Muscle layer of duodenum (tissue), 2 donors: ENCODE data around the gene WTAP.
"Not testable (repeated sequence)": the region's sequence is repeated elsewhere in the genome, so short reads cannot be mapped to it uniquely, and the experiment has no call there.

Experiments used
- H3K27ac ChIP-seq: one replicate; pipeline ENCODE4 v1.7.0; 2013; ENCODE audit warnings: mild to moderate bottlenecking, low read length
- H3K27me3 ChIP-seq: one replicate; pipeline ENCODE4 v1.7.0; 2013; ENCODE audit warnings: low read depth, mild to moderate bottlenecking, control low read depth, low read length
- H3K36me3 ChIP-seq, 2 donors: one replicate each; pipeline ENCODE4 v1.7.0; 2013; ENCODE audit warnings: low read length in 2 of 2, control low read depth in 1 of 2, mild to moderate bottlenecking in 1 of 2; ENCODE audit not compliant: insufficient read depth in 2 of 2, control insufficient read depth in 1 of 2
- H3K4me1 ChIP-seq, 2 donors: one replicate each; pipeline ENCODE4 v1.7.0; 2013; ENCODE audit warnings: low read length in 2 of 2, mild to moderate bottlenecking in 2 of 2, control low read depth in 1 of 2, moderate library complexity in 1 of 2; ENCODE audit not compliant: insufficient read depth in 2 of 2, control insufficient read depth in 1 of 2
- H3K4me3 ChIP-seq, 2 donors: one replicate each; pipeline ENCODE4 v1.7.0; 2013; ENCODE audit warnings: low read length in 2 of 2, low read depth in 1 of 2, mild to moderate bottlenecking in 1 of 2
- H3K9me3 ChIP-seq, 2 donors: one replicate each; pipeline ENCODE4 v1.7.0; 2013; ENCODE audit warnings: low read length in 2 of 2, control low read depth in 1 of 2, mild to moderate bottlenecking in 1 of 2; ENCODE audit not compliant: control insufficient read depth in 1 of 2
- donor health status: healthy.

The WTAP gene

DNA sequence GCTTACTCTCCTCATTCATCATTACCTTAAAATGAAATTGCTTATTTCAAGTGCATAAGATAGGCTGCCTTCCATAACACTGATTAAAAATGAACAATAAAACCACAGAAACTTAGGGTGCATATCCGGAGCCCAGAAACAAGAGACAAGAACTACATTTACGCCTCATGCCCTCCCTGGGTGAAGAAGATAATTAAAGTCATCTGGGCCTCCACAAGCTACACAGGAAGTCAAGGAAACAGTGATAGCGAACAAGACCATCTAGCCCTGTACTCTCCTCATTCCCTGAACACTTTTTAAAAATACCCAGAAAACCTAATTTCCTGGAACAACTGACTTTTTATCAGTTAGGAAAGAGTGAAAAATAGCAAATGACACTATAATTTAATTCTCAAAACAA lies 40.6 kb upstream of the WTAP start:
- H3K27ac ChIP-seq, result no peak overlapping the region
- no peaks in the 10 kb centered on the region for H3K27me3 ChIP-seq
- no peaks in the 10 kb centered on the region for H3K9me3 ChIP-seq
- no peak overlapping the region for H3K4me3 ChIP-seq
- H3K36me3 ChIP-seq, result peaks cover 35 to 44% of the 10 kb centered on the region in 2 donors
- peaks cover 0 to 23% of the 10 kb centered on the region in 2 donors for H3K4me1 ChIP-seq

DNA sequence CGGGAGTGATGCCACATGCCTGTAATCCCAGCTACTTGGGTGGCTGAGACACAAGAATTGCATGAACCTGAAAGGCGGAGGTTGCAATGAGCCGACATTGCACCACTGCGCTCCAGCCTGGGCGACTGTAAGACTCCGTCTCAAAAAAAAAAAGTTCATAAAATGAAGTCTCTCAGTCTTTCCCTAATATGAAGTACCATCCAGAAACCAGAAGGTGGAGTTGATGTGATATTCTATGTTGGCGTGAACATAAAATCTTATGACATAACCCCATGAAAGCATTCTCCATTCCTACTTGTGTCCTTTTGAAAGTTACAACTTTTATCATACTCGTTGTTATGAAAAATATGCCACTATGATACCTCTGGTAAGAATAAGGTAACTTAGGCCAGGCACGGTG lies 40.0 kb upstream of the WTAP start:
- Histone ChIP-seq H3K9me3 (no peaks in the 10 kb centered on the region), H3K27me3 (no peaks in the 10 kb centered on the region), H3K4me3 (no peak overlapping the region), H3K4me1 (peaks cover 0 to 27% of the 10 kb centered on the region in 2 donors), H3K36me3 (peaks cover 33 to 38% of the 10 kb centered on the region in 2 donors), H3K27ac (no peak overlapping the region)

DNA sequence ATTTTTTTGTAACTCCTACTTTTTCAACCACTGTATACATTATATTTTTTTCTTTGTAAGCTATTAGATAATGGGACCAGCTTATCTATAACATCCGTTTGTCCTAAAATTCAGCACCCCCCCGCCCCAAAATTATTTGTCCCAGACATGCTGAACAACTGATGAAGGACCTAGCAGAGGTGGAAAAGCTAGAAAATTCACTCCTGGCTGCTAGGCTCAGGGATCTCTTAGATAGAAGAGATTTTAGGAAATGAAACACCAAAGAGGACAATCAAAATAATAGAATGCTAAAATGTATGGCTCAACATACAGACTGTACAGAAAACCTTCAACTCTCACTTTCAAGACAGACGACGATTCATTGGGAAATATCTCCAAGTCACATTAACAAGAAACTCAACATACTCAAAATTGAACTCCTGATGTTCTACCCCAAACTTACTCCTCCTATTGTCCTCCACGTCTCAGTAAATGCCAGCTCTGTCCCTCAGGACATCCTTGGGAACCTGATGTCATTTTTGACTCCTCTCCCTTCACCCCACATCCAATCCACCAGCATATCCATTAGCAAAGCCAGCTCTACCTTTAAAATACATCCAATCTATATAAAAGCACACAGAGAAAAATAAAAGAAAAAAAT lies 38.9 kb upstream of the WTAP start:
- Histone ChIP-seq H3K27ac (peak overlapping the region; percentile 16), H3K4me1 (peaks cover 0 to 27% of the 10 kb centered on the region in 2 donors), H3K27me3 (no peaks in the 10 kb centered on the region), H3K9me3 (no peaks in the 10 kb centered on the region), H3K4me3 (peak overlapping the region in 1 of 2 donors; percentile 19), H3K36me3 (peaks cover 31 to 37% of the 10 kb centered on the region in 2 donors)

DNA sequence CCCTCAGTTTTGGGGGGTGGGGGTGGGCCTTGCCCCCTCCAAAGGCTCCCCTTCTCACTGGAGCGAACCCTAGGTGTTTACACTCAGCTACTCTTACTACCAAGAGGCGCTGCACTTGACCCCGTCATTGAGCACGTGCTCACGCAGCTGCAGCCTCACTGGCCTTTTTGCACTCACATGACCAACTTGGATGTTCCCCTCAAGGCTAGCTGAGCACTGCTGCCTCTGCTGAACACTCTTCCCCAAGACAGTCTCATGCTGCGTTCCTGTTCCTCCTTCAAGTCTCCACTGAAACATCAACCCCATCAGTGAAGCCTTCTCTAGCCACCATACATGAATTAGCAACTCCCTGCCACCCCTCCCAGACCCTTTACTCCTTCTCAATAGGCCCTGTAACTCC lies 38.3 kb upstream of the WTAP start:
- Histone ChIP-seq H3K4me1 (peaks cover 0 to 27% of the 10 kb centered on the region in 2 donors), H3K4me3 (peak overlapping the region; percentile 19 to 33), H3K27me3 (no peaks in the 10 kb centered on the region), H3K36me3 (peaks cover 25 to 37% of the 10 kb centered on the region in 2 donors), H3K27ac (peak overlapping the region; percentile 16), H3K9me3 (no peaks in the 10 kb centered on the region)

- peak overlapping the region in 1 of 2 donors; percentile 97 for H3K4me3 ChIP-seq
- peaks cover 20 to 32% of the 10 kb centered on the region in 2 donors for H3K36me3 ChIP-seq
- H3K9me3 ChIP-seq, H3K27ac ChIP-seq, H3K27me3 ChIP-seq: not testable (repeated sequence)
- H3K4me1 ChIP-seq, result peaks cover 0 to 27% of the 10 kb centered on the region in 2 donors
These were observed 37.2 kb upstream of the WTAP start for GRCh38 chr6:159690135-159690534.

DNA sequence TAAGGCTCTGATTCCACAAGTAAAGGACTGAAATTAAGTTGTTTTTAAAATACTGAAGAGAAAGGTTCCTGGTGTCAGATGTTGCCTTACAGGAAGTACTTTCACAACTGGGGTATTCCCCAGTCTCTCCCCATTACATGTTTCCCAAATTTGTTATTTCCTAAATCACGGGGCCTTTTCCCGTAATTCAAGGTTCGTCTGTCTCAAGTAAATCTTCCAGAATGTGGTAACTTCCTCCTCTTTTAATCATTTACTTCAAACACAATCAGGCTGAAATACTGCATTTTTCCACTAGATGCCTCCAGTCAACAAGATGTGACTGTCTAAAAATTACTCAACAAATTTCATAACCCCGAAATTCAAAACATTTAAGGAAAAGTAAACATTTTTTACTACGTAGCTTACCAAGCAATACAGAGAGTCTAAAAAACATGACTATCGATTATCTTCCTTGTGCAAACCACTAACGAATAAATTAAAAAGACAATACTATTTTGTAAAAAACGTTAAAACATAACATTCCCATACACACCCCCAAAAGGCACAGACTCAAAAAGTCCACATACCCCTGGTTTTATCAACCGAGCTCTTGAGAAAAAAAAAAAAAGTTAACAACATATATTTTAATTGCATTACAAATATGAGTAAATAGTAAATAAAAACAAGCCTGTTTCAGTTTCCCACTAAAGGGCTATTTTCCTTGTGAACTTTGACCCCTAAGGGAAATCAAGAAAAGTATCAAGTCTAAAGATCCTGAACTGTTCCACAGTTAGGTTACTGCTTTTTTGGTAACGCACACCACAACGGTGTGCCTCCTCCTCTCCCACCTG lies 36.0 kb upstream of the WTAP start:
- Histone ChIP-seq H3K36me3 (peaks cover 10 to 27% of the 10 kb centered on the region in 2 donors), H3K9me3 (no peaks in the 10 kb centered on the region), H3K4me1 (peaks cover 0 to 27% of the 10 kb centered on the region in 2 donors), H3K27me3 (no peaks in the 10 kb centered on the region), H3K4me3 (peak overlapping the region; percentile 89 to 97), H3K27ac (peak overlapping the region; percentile 92)

DNA sequence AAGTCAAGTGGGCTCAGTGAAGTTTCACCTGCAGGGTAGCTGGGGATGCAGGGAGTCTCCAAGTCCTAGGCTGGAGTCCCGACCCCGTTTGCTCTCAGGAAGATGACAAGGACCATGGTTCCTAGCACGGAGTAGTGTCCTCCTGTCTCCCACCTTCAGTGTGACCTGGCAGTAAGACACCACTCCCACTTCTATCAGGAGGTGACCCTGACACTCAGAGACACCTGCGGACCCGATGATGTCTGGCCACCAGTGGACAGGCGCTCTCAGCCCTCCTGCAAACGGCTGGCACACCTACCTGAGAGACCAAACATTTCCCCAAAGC lies 35.4 kb upstream of the WTAP start:
- no peaks in the 10 kb centered on the region for H3K9me3 ChIP-seq
- H3K27me3 ChIP-seq, result no peaks in the 10 kb centered on the region
- H3K4me3 ChIP-seq, result peak overlapping the region; percentile 89 to 97
- peaks cover 0 to 27% of the 10 kb centered on the region in 2 donors for H3K4me1 ChIP-seq
- peaks cover 10 to 23% of the 10 kb centered on the region in 2 donors for H3K36me3 ChIP-seq
- peak overlapping the region; percentile 92 for H3K27ac ChIP-seq

DNA sequence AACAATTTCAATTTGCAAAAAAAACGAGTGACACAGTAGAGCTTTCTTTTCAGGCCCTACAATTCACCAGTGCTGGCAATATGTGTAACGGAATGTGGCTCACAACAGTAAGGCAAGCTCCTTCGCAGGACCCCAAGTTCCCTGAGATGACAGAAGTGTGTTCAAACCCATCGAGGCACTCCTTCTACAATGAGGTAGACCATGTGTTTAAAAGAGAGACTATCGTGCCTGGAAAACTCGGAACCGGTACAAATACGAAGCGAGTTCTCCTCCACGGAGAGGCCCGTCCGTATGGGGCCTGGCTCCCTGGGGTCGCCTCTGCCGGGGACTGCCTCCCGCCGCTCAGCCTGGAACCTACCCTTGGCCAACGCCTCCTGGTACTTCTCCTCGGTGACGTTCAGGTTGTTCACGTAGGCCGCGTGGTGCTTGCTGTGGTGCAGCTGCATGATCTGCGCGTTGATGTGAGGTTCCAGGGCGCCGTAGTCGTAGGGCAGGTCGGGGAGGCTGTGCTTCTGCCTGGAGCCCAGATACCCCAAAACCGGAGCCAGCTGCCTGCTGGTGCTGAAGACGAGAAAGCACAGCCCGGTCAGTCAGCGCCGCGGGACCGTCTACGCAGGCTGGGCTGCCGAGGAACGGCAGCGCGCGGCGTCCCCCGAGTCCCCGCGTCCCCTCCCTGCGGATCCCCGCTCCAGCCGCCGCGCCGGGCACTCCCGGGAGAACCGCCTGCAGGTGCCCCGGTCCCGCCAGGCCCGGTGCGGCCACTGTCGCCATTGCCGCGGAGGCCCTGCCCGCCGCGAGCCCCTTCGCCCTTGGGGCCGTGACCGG lies 34.8 kb upstream of the WTAP start:
- peaks cover 10 to 18% of the 10 kb centered on the region in 2 donors for H3K36me3 ChIP-seq
- peaks cover 0 to 27% of the 10 kb centered on the region in 2 donors for H3K4me1 ChIP-seq

DNA sequence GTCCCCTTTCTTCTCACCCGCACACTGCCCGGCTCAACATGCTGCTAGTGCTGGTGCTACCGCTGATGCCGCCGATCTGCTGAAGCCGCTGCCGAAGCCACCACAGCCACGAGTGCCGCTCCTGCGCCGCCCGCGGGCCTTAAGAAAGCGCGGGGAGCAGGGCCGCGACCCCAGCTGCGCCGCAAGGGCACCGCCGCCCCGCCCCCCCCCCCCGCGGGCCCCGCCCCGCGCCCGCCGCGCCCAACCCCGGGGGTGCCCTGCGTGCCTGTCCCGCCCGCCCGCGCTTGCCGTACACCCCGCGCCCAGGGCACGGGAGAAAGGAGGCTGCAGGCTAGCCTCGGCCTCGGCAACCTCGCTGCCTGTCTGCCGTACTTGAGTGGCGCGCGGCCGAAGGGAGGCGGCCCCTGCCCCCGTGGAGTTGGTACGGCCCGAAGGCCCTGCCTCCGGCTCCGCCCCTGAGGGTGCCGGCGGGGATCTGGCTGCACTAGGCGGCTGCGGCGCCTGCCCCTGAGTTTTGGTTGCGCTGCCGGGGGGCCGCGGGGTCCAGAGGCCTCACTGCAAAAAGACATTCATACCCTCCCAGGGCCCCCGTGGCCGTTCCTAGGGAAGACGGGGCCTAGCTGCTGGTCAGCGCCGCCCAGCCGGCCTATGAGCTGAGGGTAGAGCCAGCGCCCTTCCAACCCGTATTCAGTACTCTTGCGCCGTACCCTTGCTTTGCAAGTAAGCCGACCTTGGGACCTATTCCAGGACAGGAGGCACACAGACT lies 34.0 kb upstream of the WTAP start, which contains the start of gene SOD2:
Gene SOD2, minus strand, starts transcription at position 114 of the 766 bp plus-strand sequence. Its CDS starts 74 bp downstream, at position 40.
- H3K4me3 ChIP-seq, result peak within 1 kb of the TSS; percentile 89 to 97
- no peaks in the 10 kb centered on the region for H3K9me3 ChIP-seq
- peaks cover 10 to 12% of the 10 kb centered on the region in 2 donors for H3K36me3 ChIP-seq
- no peaks in the 10 kb centered on the region for H3K27me3 ChIP-seq
- H3K27ac ChIP-seq, result peak within 1 kb of the TSS; percentile 98
- H3K4me1 ChIP-seq, result peaks cover 0 to 27% of the 10 kb centered on the region in 2 donors

More for the DNA sequence above, 34.8 kb upstream of the WTAP start:
- peak overlapping the region; percentile 92 for H3K27ac ChIP-seq
- H3K4me3 ChIP-seq, result peak overlapping the region; percentile 89 to 97
- H3K9me3 ChIP-seq, result no peaks in the 10 kb centered on the region
- no peaks in the 10 kb centered on the region for H3K27me3 ChIP-seq

DNA sequence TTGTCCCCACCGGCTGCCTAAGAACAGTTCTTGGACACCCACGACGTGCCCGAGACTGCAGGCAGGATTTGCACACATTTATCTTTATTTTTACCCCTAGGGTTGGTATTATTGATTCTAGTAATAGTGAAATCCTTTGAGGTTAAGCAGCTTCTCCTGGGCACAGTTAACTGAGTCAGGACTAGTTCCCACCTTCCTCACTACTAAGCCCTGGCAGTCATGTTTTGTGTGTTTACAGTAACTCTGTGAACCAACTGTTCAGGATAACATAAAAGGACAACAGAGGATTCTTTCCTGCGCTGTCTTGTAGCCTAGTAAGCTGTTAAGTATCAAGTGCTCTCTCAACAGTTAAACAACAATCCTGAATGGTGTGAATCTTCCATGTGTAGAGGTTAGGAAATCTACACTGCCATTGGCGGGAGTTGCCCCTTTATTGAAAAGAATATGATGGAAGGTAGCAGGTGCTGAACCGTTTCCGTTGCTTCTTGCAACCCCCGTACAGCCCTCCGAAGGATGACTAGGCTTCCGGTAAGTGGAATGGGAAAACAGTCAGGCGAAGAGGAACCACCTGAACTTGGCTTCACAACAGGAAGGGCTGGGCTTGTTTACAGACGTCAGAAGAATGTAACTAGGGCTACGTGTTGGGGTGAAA lies 33.3 kb upstream of the WTAP start:
- H3K4me1 ChIP-seq, result peaks cover 0 to 23% of the 10 kb centered on the region in 2 donors
- peak overlapping the region; percentile 69 to 97 for H3K4me3 ChIP-seq
- no peaks in the 10 kb centered on the region for H3K9me3 ChIP-seq
- peaks cover 4 to 11% of the 10 kb centered on the region in 2 donors for H3K36me3 ChIP-seq
- H3K27me3 ChIP-seq, result no peaks in the 10 kb centered on the region
- peak overlapping the region; percentile 98 for H3K27ac ChIP-seq
